OCI-LY7 (cell line): ENCODE results near the gene FBXL3. TPM values are rescaled to one million over a fixed set of nuclear protein-coding genes. Genes with fewer than 3 reads are reported as not detected.

Experiments used
- BruUV-seq: library from RNA; stranded (reverse); fragments of 400-500 nt; replicated peaks from 2 replicates; lab custom pipeline; 2021; lab: Mats Ljungman, UMichigan
- CTCF ChIA-PET: fragments of 300-600 bp; sonication (Branson Sonifier 250); formaldehyde crosslinking; loops from one replicate; lab custom pipeline; 2022; ENCODE audit warnings: antibody characterized with exemption; ENCODE audit not compliant: unreplicated experiment; lab: Charles Lee
- POLR2A ChIA-PET: fragments of 300-600 bp; sonication (Branson Sonifier 250); formaldehyde crosslinking; loops from one replicate; lab custom pipeline; 2022; ENCODE audit warnings: antibody characterized with exemption; lab: Charles Lee
- DNase-seq: peaks from one replicate; pipeline ENCODE4 v3.0.0-alpha.2; 2015; ENCODE audit warnings: low spot score
- H2AFZ ChIP-seq: fragments of 200-600 bp; sonication (generic), shearing (Covaris generic); 2 replicates; pipeline ENCODE4 v1.6.1; 2014; ENCODE audit warnings: mild to moderate bottlenecking, antibody characterized with exemption, low read length, moderate library complexity
- H3K27ac ChIP-seq: fragments of 200-600 bp; sonication (generic); 2 replicates; pipeline ENCODE4 v1.5.1; 2014; ENCODE audit warnings: mixed run types, low read depth, mild to moderate bottlenecking, moderate library complexity, low read length, inconsistent platforms; ENCODE audit not compliant: poor library complexity, severe bottlenecking
- H3K36me3 ChIP-seq: fragments of 200-600 bp; sonication (generic); 2 replicates; pipeline ENCODE4 v1.6.1; 2014; ENCODE audit warnings: mild to moderate bottlenecking, antibody characterized with exemption, low read length, moderate library complexity, mixed read lengths; ENCODE audit not compliant: insufficient read depth
- H3K4me1 ChIP-seq: fragments of 200-600 bp; sonication (generic); 2 replicates; pipeline ENCODE4 v1.5.1; 2014; ENCODE audit warnings: mild to moderate bottlenecking, low read length; ENCODE audit not compliant: insufficient read depth, poor library complexity, severe bottlenecking
- H3K4me2 ChIP-seq: fragments of 200-600 bp; sonication (generic); 2 replicates; pipeline ENCODE4 v1.6.1; 2014; ENCODE audit warnings: mild to moderate bottlenecking, low read length
- H3K4me3 ChIP-seq: fragments of 200-600 bp; sonication (generic); 2 replicates; pipeline ENCODE4 v1.5.1; 2014; ENCODE audit warnings: mild to moderate bottlenecking, low read depth, low read length; ENCODE audit not compliant: poor library complexity, severe bottlenecking
- H3K79me2 ChIP-seq: fragments of 200-600 bp; sonication (generic); 2 replicates; pipeline ENCODE4 v1.6.1; 2016; ENCODE audit warnings: low read depth, mild to moderate bottlenecking, low read length, moderate library complexity, mixed read lengths; ENCODE audit not compliant: insufficient read depth
- H3K9me2 ChIP-seq: fragments of 200-600 bp; sonication (generic); 2 replicates; pipeline ENCODE4 v1.6.1; 2016; ENCODE audit warnings: mild to moderate bottlenecking, low read length, mixed read lengths; ENCODE audit not compliant: insufficient read depth
- H3K9me3 ChIP-seq: fragments of 200-600 bp; sonication (generic); 2 replicates; pipeline ENCODE4 v1.6.1; 2014; ENCODE audit warnings: mild to moderate bottlenecking, mixed run types, low read length, mixed read lengths
- H4K20me1 ChIP-seq: fragments of 200-600 bp; sonication (generic); 2 replicates; pipeline ENCODE4 v1.6.1; 2014; ENCODE audit warnings: mild to moderate bottlenecking, antibody characterized with exemption, low read length, moderate library complexity, mixed read lengths; ENCODE audit not compliant: insufficient read depth
- EZH2phosphoT487 ChIP-seq: fragments of 200-600 bp; sonication (generic); IDR thresholded peaks from 2 replicates; pipeline ENCODE4 v1.6.1; 2018; ENCODE audit warnings: low read depth, borderline replicate concordance, mild to moderate bottlenecking, mixed run types, antibody characterized with exemption, low read length, moderate library complexity, mixed read lengths
- intact Hi-C: fragments of 100-400 bp; cut with micrococcal nuclease; formaldehyde crosslinking; loops from one replicate; pipeline ENCODE4 v1.10.0; 2022; ENCODE audit not compliant: unreplicated experiment
- total RNA-seq, 2 experiments: library from RNA; depleted of rRNA in 1 of 2; stranded (reverse); fragments of >200 nt in 1 of 2; shearing (Covaris generic) in 1 of 2; gene quantifications; 2 replicates each; pipeline ENCODE4 v1.2.3, GENCODE V29; 2014 to 2022
- TF ChIP-seq, protein P1 (sequence below): fragments of 200-600 bp; sonication (generic); conservative IDR thresholded peaks from 2 replicates; pipeline ENCODE4 v1.5.1; 2014; ENCODE audit warnings: mild to moderate bottlenecking, antibody characterized with exemption, low read length, moderate library complexity, mixed read lengths

Gene FBXL3
- total RNA-seq, 2 experiments from 2014 or later: 21.6 to 25.1 TPM

DNA sequence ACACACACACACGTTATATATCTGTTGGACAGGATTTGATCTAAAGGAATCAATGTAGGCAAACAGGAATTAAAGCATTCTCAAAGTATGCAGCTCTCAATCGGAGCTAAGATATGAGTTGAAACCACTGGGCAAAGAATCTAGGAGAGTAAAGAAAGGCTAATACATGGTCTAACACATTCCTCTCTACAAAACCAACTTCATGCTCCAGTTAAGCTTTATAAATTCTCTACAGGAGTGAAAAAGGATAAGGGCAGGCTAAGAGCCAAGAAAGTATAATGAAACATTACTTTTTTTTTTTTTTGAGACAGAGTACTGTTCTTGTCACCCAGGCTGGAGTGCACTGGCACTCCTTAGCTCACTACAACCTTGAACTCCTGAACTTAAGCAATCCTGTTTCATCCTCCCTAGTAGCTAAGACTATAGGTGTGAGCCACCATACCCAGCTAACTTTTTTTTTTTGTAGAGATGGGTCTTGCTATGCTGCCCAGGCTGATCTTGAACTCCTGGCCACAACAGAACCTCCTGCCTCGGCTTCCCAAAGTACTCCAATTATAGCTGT, 10.6 kb downstream of the FBXL3 start:
- TF ChIP-seq, protein P1, sequence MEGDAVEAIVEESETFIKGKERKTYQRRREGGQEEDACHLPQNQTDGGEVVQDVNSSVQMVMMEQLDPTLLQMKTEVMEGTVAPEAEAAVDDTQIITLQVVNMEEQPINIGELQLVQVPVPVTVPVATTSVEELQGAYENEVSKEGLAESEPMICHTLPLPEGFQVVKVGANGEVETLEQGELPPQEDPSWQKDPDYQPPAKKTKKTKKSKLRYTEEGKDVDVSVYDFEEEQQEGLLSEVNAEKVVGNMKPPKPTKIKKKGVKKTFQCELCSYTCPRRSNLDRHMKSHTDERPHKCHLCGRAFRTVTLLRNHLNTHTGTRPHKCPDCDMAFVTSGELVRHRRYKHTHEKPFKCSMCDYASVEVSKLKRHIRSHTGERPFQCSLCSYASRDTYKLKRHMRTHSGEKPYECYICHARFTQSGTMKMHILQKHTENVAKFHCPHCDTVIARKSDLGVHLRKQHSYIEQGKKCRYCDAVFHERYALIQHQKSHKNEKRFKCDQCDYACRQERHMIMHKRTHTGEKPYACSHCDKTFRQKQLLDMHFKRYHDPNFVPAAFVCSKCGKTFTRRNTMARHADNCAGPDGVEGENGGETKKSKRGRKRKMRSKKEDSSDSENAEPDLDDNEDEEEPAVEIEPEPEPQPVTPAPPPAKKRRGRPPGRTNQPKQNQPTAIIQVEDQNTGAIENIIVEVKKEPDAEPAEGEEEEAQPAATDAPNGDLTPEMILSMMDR: no peak
- TF ChIP-seq EZH2phosphoT487: no peak
- H3K27ac ChIP-seq: no peak overlapping the region
- peaks cover 14% of the 10 kb centered on the region for H4K20me1 ChIP-seq
- no peak overlapping the region for H2AFZ ChIP-seq
- H3K4me2 ChIP-seq: no peak overlapping the region
- peaks cover 43% of the 10 kb centered on the region; the same call in 1 of the 2 replicates for H3K79me2 ChIP-seq
- H3K4me1 ChIP-seq: no peaks in the 10 kb centered on the region
- ChIA-PET CTCF (no interaction called here), POLR2A (interaction anchor here (1.0 to 2.0 kb wide), 6 partner anchors 11 to 24 kb away, joined by 3 to 9 read pairs (median 6); partner anchors contain the start of gene FBXL3)
- intact Hi-C loops: no loop called here
- no peak overlapping the region for H3K4me3 ChIP-seq
- no TSS peak for BruUV-seq
- no peaks in the 10 kb centered on the region for H3K9me3 ChIP-seq
- peaks cover 96% of the 10 kb centered on the region for H3K36me3 ChIP-seq
- no peak for DNase-seq
- no peaks in the 10 kb centered on the region for H3K9me2 ChIP-seq

DNA sequence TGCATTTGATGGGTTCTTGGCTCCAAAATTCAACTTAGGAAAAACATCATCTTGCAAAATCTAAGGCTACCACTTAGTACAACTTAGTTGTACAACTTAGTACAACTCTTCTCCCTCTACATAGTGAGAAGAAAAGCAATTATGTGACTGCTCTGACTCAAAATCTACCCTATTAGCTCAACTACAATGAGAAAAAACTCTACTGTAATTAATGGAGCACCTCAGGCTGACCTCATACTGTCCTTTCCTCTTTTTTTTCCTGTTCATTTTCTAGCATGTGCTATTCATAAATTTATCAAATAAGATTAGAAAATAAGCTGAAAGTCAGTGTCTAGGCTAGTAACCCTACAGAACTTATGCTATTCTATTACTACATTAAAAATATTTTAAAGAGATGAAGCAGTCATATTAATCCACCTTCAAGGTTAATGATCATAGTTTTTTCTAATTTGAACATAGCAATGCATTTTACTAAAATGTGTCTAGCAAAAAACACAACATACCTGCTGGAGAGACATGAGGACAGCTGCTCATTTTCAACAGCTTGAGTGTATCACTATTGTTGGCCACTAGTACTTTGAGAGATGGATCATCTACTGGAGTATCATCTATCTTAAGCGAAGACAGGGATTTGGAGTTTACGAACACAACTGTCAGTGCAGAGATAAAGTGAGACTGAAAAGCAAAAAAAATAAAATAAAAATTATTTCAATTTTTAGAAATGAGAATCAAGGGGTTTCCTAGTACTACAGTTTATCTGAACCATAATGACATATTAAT, 11.9 kb downstream of the FBXL3 start:
- CTCF ChIA-PET: no interaction called here
- Histone ChIP-seq H3K4me2 (no peak overlapping the region), H3K4me3 (no peak overlapping the region), H4K20me1 (peaks cover 8% of the 10 kb centered on the region; the same call in 1 of the 2 replicates), H3K79me2 (peaks cover 31% of the 10 kb centered on the region; the same call in 1 of the 2 replicates), H2AFZ (no peak overlapping the region), H3K27ac (no peak overlapping the region), H3K9me3 (no peaks in the 10 kb centered on the region), H3K9me2 (no peaks in the 10 kb centered on the region), H3K36me3 (peaks cover 98% of the 10 kb centered on the region), H3K4me1 (no peaks in the 10 kb centered on the region)
- BruUV-seq: no TSS peak
- DNase-seq: no peak
- no peak for TF ChIP-seq EZH2phosphoT487
- TF ChIP-seq, protein P1: no peak
- intact Hi-C loops: no loop called here
- POLR2A ChIA-PET: interaction anchor here (0.6 to 1.7 kb wide), 4 partner anchors 9 to 1540 kb away, joined by 3 to 5 read pairs (median 3); no protein-coding TSS in a partner anchor
